GM23248 (cell line): ENCODE results near the gene CCNB1. TPM values are rescaled to one million over a fixed set of nuclear protein-coding genes. Genes with fewer than 3 reads are reported as not detected.
"Not testable (repeated sequence)": the region's sequence is repeated elsewhere in the genome, so short reads cannot be mapped to it uniquely, and the experiment has no call there.

Source experiments
- DNase-seq: peaks from one replicate; pipeline ENCODE4 v3.0.0-alpha.2; 2015
- H2AFZ ChIP-seq: fragments of 200-600 bp; sonication (generic); 2 replicates; pipeline ENCODE4 v1.6.1; 2016; ENCODE audit warnings: antibody characterized with exemption
- H3F3A ChIP-seq: fragments of 200-600 bp; sonication (generic); 2 replicates; pipeline ENCODE4 v1.6.1; 2016; ENCODE audit warnings: mild to moderate bottlenecking, antibody characterized with exemption, mixed run types; ENCODE audit not compliant: insufficient read depth
- H3K27ac ChIP-seq: fragments of 200-600 bp; sonication (generic); 2 replicates; pipeline ENCODE4 v1.5.1; 2016; ENCODE audit warnings: mild to moderate bottlenecking
- H3K27me3 ChIP-seq: fragments of 200-600 bp; sonication (generic); replicated peaks from 2 replicates; pipeline ENCODE4 v1.6.1; 2016; ENCODE audit warnings: mild to moderate bottlenecking; ENCODE audit not compliant: insufficient read depth
- H3K36me3 ChIP-seq: fragments of 200-600 bp; sonication (generic); 2 replicates; pipeline ENCODE4 v1.6.1; 2016; ENCODE audit warnings: low read depth, mild to moderate bottlenecking
- H3K4me1 ChIP-seq: fragments of 200-600 bp; sonication (generic); 2 replicates; pipeline ENCODE4 v1.6.1; 2016; ENCODE audit warnings: mild to moderate bottlenecking; ENCODE audit not compliant: insufficient read depth
- H3K4me2 ChIP-seq: fragments of 200-600 bp; sonication (generic); one replicate; pipeline ENCODE4 v1.6.1; 2016; ENCODE audit warnings: mild to moderate bottlenecking; ENCODE audit not compliant: unreplicated experiment
- H3K4me3 ChIP-seq: fragments of 200-600 bp; sonication (generic); 2 replicates; pipeline ENCODE4 v1.5.1; 2016; ENCODE audit warnings: mild to moderate bottlenecking
- H3K79me2 ChIP-seq: fragments of 200-600 bp; sonication (generic); 2 replicates; pipeline ENCODE4 v1.6.1; 2016; ENCODE audit warnings: mild to moderate bottlenecking; ENCODE audit not compliant: insufficient read depth
- H3K9ac ChIP-seq: fragments of 200-600 bp; sonication (generic); 2 replicates; pipeline ENCODE4 v1.6.1; 2016; ENCODE audit warnings: mild to moderate bottlenecking
- H3K9me2 ChIP-seq: fragments of 200-600 bp; sonication (generic); 2 replicates; pipeline ENCODE4 v1.6.1; 2016; ENCODE audit warnings: mixed run types, mild to moderate bottlenecking, moderate library complexity; ENCODE audit not compliant: insufficient read depth
- H3K9me3 ChIP-seq: fragments of 200-600 bp; sonication (generic); one replicate; pipeline ENCODE4 v1.6.1; 2017; ENCODE audit warnings: low read depth
- H4K20me1 ChIP-seq: fragments of 200-600 bp; sonication (generic); 2 replicates; pipeline ENCODE4 v1.6.0; 2016; ENCODE audit not compliant: insufficient read depth
- EZH2 ChIP-seq: fragments of 200-600 bp; sonication (generic); IDR thresholded peaks from 2 replicates; pipeline ENCODE4 v1.6.1; 2018; ENCODE audit warnings: antibody characterized with exemption, mild to moderate bottlenecking; ENCODE audit not compliant: insufficient read depth, poor library complexity, severe bottlenecking
- EZH2phosphoT487 ChIP-seq: fragments of 200-600 bp; sonication (generic); IDR thresholded peaks from 2 replicates; pipeline ENCODE4 v1.6.1; 2018; ENCODE audit warnings: antibody characterized with exemption, moderate library complexity, mild to moderate bottlenecking, low read depth; ENCODE audit not compliant: insufficient read depth
- WGBS, 2 experiments: methylation state at CpG; one replicate each; pipeline ENCODE4 v1.1.6; 2015 to 2017; ENCODE audit warnings: low lambda C conversion rate in 2 of 2, low coverage in 1 of 2; ENCODE audit errors: missing lambda C conversion rate in 2 of 2; 5-methylcytosine and 5-hydroxymethylcytosine counted together
- in situ Hi-C: fragments of 300-500 bp; cut with MboI; formaldehyde crosslinking; loops from 2 replicates; pipeline ENCODE4 v1.15.0; 2020
- polyA plus RNA-seq: library from polyadenylated mRNA; unstranded; fragments of >200 nt; fragmentation: Nextera tagmentation; extraction: Ambion mirVana; gene quantifications from 2 replicates; pipeline ENCODE4 v1.2.1, GENCODE V29; 2016
- total RNA-seq: library from RNA; depleted of rRNA; stranded (reverse); fragments of >200 nt; shearing (Covaris generic); gene quantifications from 2 replicates; pipeline ENCODE4 v1.2.3, GENCODE V29; 2014

The CCNB1 gene
- total and polyA plus RNA-seq, 2 experiments from 2014 or later, result 66.7 to 94.6 TPM

- H3K4me3 ChIP-seq, result no peak overlapping the region
- H3K27ac ChIP-seq, result no peak overlapping the region
- DNase-seq, result no peak
- in situ Hi-C loops, result no loop called here
- H3K9ac ChIP-seq, result no peak overlapping the region
- H3F3A ChIP-seq, result no peaks in the 10 kb centered on the region
- H2AFZ ChIP-seq, result no peak overlapping the region
- H3K4me1 ChIP-seq, result no peaks in the 10 kb centered on the region
- H3K36me3 ChIP-seq, result no peaks in the 10 kb centered on the region
- H4K20me1 ChIP-seq, result no peaks in the 10 kb centered on the region
- H3K4me2 ChIP-seq, result no peak overlapping the region
- no peaks in the 10 kb centered on the region for H3K27me3 ChIP-seq
- WGBS, 2 experiments, result 38% methylated on average over 1 of the region's 1 CpG
- H3K9me2 ChIP-seq, result no peaks in the 10 kb centered on the region
- TF ChIP-seq EZH2phosphoT487, result no peak
- no peak for TF ChIP-seq EZH2
- H3K79me2 ChIP-seq, result no peaks in the 10 kb centered on the region
- H3K9me3 ChIP-seq, result no peaks in the 10 kb centered on the region
These were observed 26.1 kb upstream of the CCNB1 start for GRCh38 chr5:69140827-69141226.

GRCh38 chr5:69148576-69148975, 18.4 kb upstream of the CCNB1 start:
- H2AFZ ChIP-seq, H3K9me3 ChIP-seq, H3K4me3 ChIP-seq, H3K9me2 ChIP-seq, H4K20me1 ChIP-seq, H3K4me1 ChIP-seq, H3K27me3 ChIP-seq, H3K9ac ChIP-seq, H3K4me2 ChIP-seq, H3K27ac ChIP-seq, H3K36me3 ChIP-seq, in situ Hi-C loops, H3F3A ChIP-seq, DNase-seq, H3K79me2 ChIP-seq: not testable (repeated sequence)
- 94 to 95% methylated on average over 7 of the region's 7 CpGs for WGBS, 2 experiments

- in situ Hi-C loops, result no loop called here
- TF ChIP-seq EZH2phosphoT487 (no peak), EZH2 (no peak)
- H3K79me2 ChIP-seq, result no peaks in the 10 kb centered on the region
- no peak overlapping the region for H2AFZ ChIP-seq
- H3K9me3 ChIP-seq, result no peaks in the 10 kb centered on the region
- H3K4me2 ChIP-seq, result no peak overlapping the region
- no peaks in the 10 kb centered on the region for H3K27me3 ChIP-seq
- WGBS, 2 experiments, result 81 to 92% methylated on average over 2 of the region's 2 CpGs
- H4K20me1 ChIP-seq, result no peaks in the 10 kb centered on the region
- no peak for DNase-seq
- no peaks in the 10 kb centered on the region for H3K36me3 ChIP-seq
- H3K9ac ChIP-seq, result no peak overlapping the region
- no peaks in the 10 kb centered on the region for H3F3A ChIP-seq
- no peak overlapping the region for H3K27ac ChIP-seq
- no peaks in the 10 kb centered on the region for H3K4me1 ChIP-seq
- no peak overlapping the region for H3K4me3 ChIP-seq
- no peaks in the 10 kb centered on the region for H3K9me2 ChIP-seq
These were observed 17.8 kb upstream of the CCNB1 start for GRCh38 chr5:69148981-69149675.

- H3K36me3 ChIP-seq, result no peaks in the 10 kb centered on the region
- no peaks in the 10 kb centered on the region for H3K9me2 ChIP-seq
- WGBS, 2 experiments, result 80 to 81% methylated on average over 5 of the region's 5 CpGs
- no peaks in the 10 kb centered on the region for H3K4me1 ChIP-seq
- H3K79me2 ChIP-seq, result no peaks in the 10 kb centered on the region
- H3K4me3 ChIP-seq, result no peak overlapping the region
- no peak for DNase-seq
- no peak overlapping the region for H3K9ac ChIP-seq
- in situ Hi-C loops, result no loop called here
- TF ChIP-seq EZH2, result no peak
- no peak for TF ChIP-seq EZH2phosphoT487
- H3K27ac ChIP-seq, result no peak overlapping the region
- no peaks in the 10 kb centered on the region for H3F3A ChIP-seq
- H3K4me2 ChIP-seq, result no peak overlapping the region
- no peaks in the 10 kb centered on the region for H4K20me1 ChIP-seq
- H3K27me3 ChIP-seq, result no peaks in the 10 kb centered on the region
- H2AFZ ChIP-seq, result no peak overlapping the region
- no peaks in the 10 kb centered on the region for H3K9me3 ChIP-seq
These were observed 17.3 kb upstream of the CCNB1 start for GRCh38 chr5:69149676-69150010.

- no peaks in the 10 kb centered on the region for H3K36me3 ChIP-seq
- H3K79me2 ChIP-seq, result no peaks in the 10 kb centered on the region
- no peak overlapping the region for H3K4me3 ChIP-seq
- no peak overlapping the region for H3K4me2 ChIP-seq
- TF ChIP-seq EZH2phosphoT487, result no peak
- no peak for TF ChIP-seq EZH2
- no peaks in the 10 kb centered on the region for H3K9me3 ChIP-seq
- no peaks in the 10 kb centered on the region for H3K27me3 ChIP-seq
- no peaks in the 10 kb centered on the region for H3K4me1 ChIP-seq
- WGBS, 2 experiments, result 68 to 74% methylated on average over 3 of the region's 3 CpGs
- no peak overlapping the region for H3K27ac ChIP-seq
- no peaks in the 10 kb centered on the region for H3F3A ChIP-seq
- no peaks in the 10 kb centered on the region for H4K20me1 ChIP-seq
- DNase-seq, result no peak
- H3K9me2 ChIP-seq, result no peaks in the 10 kb centered on the region
- H2AFZ ChIP-seq, result no peak overlapping the region
- in situ Hi-C loops, result no loop called here
- H3K9ac ChIP-seq, result no peak overlapping the region
These were observed 14.2 kb upstream of the CCNB1 start for GRCh38 chr5:69152731-69153130.
